ENCODE measurements around the gene POC1B.

Gene POC1B

GRCh38 chr12:89379839-89380467 is 145.9 kb downstream of the POC1B start:
- no peak for DNase-seq

GRCh38 chr12:89379148-89379838 is 146.6 kb downstream of the POC1B start:
- no peak for DNase-seq

- DNase-seq, result no peak
Measured at GRCh38 chr12:89376844-89377243, 149.0 kb downstream of the POC1B start.

GRCh38 chr12:89376202-89376529 is 149.7 kb downstream of the POC1B start:
- DNase-seq, result no peak

GRCh38 chr12:89373763-89374572 is 151.9 kb downstream of the POC1B start:
- no peak for DNase-seq

GRCh38 chr12:89372584-89373370 is 153.1 kb downstream of the POC1B start:
- no peak for DNase-seq

GRCh38 chr12:89370850-89371249 is 155.0 kb downstream of the POC1B start:
- no peak for DNase-seq

GRCh38 chr12:89370421-89370831 is 155.4 kb downstream of the POC1B start:
- no peak for DNase-seq
